Measurements from ENCODE around the gene WSB1.
"Not testable (repeated sequence)": the region's sequence is repeated elsewhere in the genome, so short reads cannot be mapped to it uniquely, and the experiment has no call there.

WSB1 gene

DNA sequence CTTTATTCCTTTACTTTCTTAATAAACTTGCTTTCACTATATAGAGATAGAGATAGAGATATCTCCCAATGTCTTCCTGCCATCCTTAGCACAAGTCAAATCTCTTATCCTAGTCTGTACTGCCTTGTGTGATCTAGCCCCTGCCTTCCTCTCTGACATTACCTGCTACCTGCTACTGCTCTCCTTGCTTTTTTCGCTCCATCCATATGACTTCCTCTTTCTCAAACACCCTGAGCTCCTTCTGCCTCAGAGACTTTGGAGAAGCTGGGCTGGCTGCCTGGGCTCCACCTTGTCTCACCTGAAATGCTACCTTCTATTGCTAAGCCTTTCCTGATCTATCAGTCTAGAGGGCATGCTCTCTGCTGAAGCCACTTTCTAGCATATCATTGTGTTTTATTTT is 24.7 kb upstream of the WSB1 start:
- no peak for DNase-seq
- TF ChIP-seq, protein P1, sequence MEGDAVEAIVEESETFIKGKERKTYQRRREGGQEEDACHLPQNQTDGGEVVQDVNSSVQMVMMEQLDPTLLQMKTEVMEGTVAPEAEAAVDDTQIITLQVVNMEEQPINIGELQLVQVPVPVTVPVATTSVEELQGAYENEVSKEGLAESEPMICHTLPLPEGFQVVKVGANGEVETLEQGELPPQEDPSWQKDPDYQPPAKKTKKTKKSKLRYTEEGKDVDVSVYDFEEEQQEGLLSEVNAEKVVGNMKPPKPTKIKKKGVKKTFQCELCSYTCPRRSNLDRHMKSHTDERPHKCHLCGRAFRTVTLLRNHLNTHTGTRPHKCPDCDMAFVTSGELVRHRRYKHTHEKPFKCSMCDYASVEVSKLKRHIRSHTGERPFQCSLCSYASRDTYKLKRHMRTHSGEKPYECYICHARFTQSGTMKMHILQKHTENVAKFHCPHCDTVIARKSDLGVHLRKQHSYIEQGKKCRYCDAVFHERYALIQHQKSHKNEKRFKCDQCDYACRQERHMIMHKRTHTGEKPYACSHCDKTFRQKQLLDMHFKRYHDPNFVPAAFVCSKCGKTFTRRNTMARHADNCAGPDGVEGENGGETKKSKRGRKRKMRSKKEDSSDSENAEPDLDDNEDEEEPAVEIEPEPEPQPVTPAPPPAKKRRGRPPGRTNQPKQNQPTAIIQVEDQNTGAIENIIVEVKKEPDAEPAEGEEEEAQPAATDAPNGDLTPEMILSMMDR (IDR thresholded peaks at IDR 0.05) = no peak
- Histone ChIP-seq H3K27ac (no peak overlapping the region), H3K27me3 (no peaks in the 10 kb centered on the region), H3K4me3 (no peak overlapping the region), H3K36me3 (no peaks in the 10 kb centered on the region), H3K9me3 (no peaks in the 10 kb centered on the region), H3K4me1 (peaks cover 0 to 4% (median under 1%) of the 10 kb centered on the region in 4 donors)
- intact Hi-C loops (cut with DNase I; ENCODE audit: low total_unique reads) = no loop called here

DNA sequence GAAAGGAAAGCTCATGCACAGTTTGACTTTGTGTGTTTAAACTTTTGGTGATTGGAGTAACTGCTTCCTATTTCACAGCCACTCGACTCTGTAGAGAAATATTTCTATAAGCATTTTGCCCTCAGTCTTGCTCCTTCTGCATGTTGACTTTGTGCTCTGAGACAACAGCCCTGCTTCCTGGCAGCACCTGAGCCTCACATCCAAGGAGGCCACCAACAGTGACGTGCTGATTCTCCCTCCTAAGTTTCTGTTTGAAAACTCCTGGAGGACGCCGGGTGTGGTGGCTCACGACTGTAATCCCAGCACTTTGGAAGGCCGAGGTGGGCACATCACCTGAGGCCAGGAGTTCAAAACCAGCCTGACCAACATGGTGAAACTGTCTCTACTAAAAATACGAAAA is 23.9 kb upstream of the WSB1 start:
- Histone ChIP-seq H3K4me1 (no peaks in the 10 kb centered on the region), H3K9me3 (no peaks in the 10 kb centered on the region), H3K27me3 (no peaks in the 10 kb centered on the region), H3K36me3 (no peaks in the 10 kb centered on the region), H3K27ac (no peak overlapping the region), H3K4me3 (no peak overlapping the region)
- TF ChIP-seq, protein P1 (IDR thresholded peaks at IDR 0.05) = no peak
- DNase-seq = no peak
- intact Hi-C loops (cut with DNase I; ENCODE audit: low total_unique reads) = no loop called here

DNA sequence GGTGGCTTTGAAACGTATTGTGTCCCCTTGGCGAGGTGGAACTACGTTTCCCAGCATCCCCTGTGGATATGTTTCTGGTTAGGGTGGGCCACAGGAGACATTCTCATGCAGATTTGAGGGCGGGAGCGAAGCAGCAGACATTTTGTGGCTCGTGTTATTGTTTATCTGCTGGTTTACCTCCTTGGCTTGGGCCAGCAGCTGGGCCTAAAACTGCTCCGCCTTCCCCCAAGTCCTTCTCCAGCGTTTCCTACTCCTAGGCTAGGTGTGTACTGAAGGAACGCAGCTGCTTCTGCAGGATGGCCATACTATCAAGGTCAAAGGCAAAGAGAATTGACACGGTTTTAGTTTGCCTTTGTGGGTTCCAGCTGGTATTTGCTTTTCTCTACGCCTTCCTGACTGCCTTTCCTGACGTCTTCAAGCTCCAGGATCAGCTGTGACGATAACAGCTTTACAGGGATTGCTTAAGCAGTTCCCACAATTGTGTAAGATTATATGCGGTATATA is 17.2 kb upstream of the WSB1 start:
- Histone ChIP-seq H3K4me3 (no peak overlapping the region), H3K4me1 (peaks cover 0 to 4% (median 0%) of the 10 kb centered on the region in 4 donors), H3K9me3 (no peaks in the 10 kb centered on the region), H3K36me3 (no peaks in the 10 kb centered on the region), H3K27me3 (no peaks in the 10 kb centered on the region), H3K27ac (no peak overlapping the region)
- intact Hi-C loops (cut with DNase I; ENCODE audit: low total_unique reads) = no loop called here
- TF ChIP-seq, protein P1 (IDR thresholded peaks at IDR 0.05) = no peak
- no peak for DNase-seq

DNA sequence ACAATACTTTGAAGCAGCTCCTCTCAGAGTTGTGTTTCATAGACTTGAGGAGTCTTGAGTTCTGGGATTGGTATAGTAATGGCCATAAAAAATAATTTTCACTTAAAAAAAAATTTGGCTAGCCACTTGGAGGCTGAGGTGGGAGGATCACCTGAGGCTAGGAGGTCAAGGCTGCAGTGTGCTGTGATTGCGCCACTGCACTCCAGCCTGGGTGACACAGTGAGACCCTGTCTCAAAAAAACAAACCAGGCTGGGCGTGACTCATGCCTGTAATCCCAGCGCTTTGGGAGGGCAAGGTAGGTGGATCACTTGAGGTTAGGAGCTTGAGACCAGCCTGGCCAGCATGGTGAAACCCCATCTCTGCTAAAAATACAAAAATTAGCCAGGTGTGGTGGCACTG is 14.8 kb upstream of the WSB1 start:
- not testable (repeated sequence) for H3K27me3 ChIP-seq
- peaks cover 0 to 15% (median 0%) of the 10 kb centered on the region in 4 donors for H3K4me1 ChIP-seq

DNA sequence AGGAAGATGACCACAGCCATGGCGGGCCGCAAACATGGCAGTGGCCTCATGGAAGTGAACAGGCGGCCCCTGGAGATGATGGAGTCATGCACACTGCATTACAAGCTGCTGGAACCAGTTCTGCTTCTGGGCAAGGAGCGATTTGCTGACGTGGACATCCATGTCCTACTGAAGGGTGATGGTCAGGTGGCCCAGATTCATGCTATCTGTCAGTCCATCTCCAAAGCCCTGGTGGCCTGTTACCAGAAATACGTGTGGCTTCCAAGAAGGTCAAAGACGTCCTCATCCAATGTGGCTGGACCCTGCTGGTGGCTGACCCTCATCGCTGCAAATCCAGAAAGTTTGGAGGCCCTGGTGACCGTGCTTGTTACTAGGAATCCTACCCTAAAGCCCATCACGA is 13.4 kb upstream of the WSB1 start:
- intact Hi-C loops (cut with DNase I; ENCODE audit: low total_unique reads) = no loop called here

More for the DNA sequence above, 14.8 kb upstream of the WSB1 start:
- H3K36me3 ChIP-seq; intact Hi-C loops (cut with DNase I; ENCODE audit: low total_unique reads); H3K9me3 ChIP-seq; H3K4me3 ChIP-seq; DNase-seq; H3K27ac ChIP-seq: not testable (repeated sequence)

DNA sequence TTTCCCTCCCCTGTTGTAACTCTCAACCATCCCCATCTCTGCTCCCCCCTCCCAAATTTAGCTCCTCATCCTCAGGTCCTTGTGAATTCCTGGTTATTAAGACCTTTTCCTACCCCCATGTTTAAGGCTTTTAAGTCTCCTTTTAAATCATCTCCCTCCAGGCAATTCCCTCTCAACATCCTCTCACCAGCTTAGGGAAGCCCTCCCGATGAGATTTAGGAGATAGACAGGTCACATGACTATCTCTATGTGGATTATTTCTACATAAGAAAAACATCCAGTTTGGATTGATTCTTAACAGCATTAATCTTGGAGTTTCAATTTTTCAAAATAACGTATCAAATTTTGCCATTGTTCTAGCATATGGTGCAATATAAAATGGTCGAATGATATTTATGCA is 12.5 kb upstream of the WSB1 start:
- H3K4me1 ChIP-seq = peaks cover 0 to 15% (median 0%) of the 10 kb centered on the region in 4 donors
- no peak for DNase-seq
- H3K4me3 ChIP-seq = no peak overlapping the region

More for the DNA sequence above, 13.4 kb upstream of the WSB1 start:
- Histone ChIP-seq H3K27me3 (no peaks in the 10 kb centered on the region), H3K9me3 (no peaks in the 10 kb centered on the region), H3K27ac (no peak overlapping the region), H3K4me3 (no peak overlapping the region), H3K4me1 (peaks cover 0 to 15% (median 0%) of the 10 kb centered on the region in 4 donors), H3K36me3 (no peaks in the 10 kb centered on the region)
- DNase-seq = no peak
- TF ChIP-seq, protein P1 (IDR thresholded peaks at IDR 0.05) = no peak

More for the DNA sequence above, 12.5 kb upstream of the WSB1 start:
- Histone ChIP-seq H3K27ac (peak overlapping the region in 1 of 2 donors; percentile 12), H3K9me3 (no peaks in the 10 kb centered on the region), H3K27me3 (no peaks in the 10 kb centered on the region), H3K36me3 (no peaks in the 10 kb centered on the region)
- TF ChIP-seq, protein P1 (IDR thresholded peaks at IDR 0.05) = no peak
- intact Hi-C loops (cut with DNase I; ENCODE audit: low total_unique reads) = no loop called here

All from tibial artery (tissue), 4 donors.